HepG2 (cell line): ENCODE results near the gene FMNL2. TPM values are rescaled to one million over a fixed set of nuclear protein-coding genes. Genes with fewer than 3 reads are reported as not detected.
A peak's percentile ranks its signal among the peaks of the same experiment; 100 is the strongest.

Source experiments
- HMG20A ChIP-seq: IDR thresholded peaks from 2 replicates; pipeline ENCODE4 v1.6.1; 2016; ENCODE audit warnings: borderline replicate concordance
- HNF4A ChIP-seq: sonication (generic); formaldehyde crosslinking; IDR thresholded peaks from 2 replicates; pipeline ENCODE4 v1.4.0; 2020; ENCODE audit warnings: missing genetic modification reagents
- HNRNPL ChIP-seq: fragments of 200-400 bp; formaldehyde crosslinking; IDR thresholded peaks from 2 replicates; pipeline ENCODE4 v1.6.1; 2017; ENCODE audit warnings: mild to moderate bottlenecking, low read depth, low read length
- HOXA5 ChIP-seq: sonication (generic); formaldehyde crosslinking; IDR thresholded peaks from 2 replicates; pipeline ENCODE4 v1.4.0; 2020; ENCODE audit warnings: missing genetic modification reagents
- MEIS2 ChIP-seq: sonication (generic); formaldehyde crosslinking; IDR thresholded peaks from 2 replicates; pipeline ENCODE4 v1.9.0; 2021; ENCODE audit warnings: mild to moderate bottlenecking, missing genetic modification reagents
- MTF1 ChIP-seq: sonication (generic); formaldehyde crosslinking; IDR thresholded peaks from 2 replicates; pipeline ENCODE4 v1.5.0; 2020; ENCODE audit warnings: missing genetic modification reagents
- TBP ChIP-seq: sonication (generic); formaldehyde crosslinking; IDR thresholded peaks from 2 replicates; pipeline ENCODE4 v1.5.0; 2020; ENCODE audit warnings: missing genetic modification reagents
- ZNF530 ChIP-seq: sonication (generic); formaldehyde crosslinking; IDR thresholded peaks from 2 replicates; pipeline ENCODE4 v1.5.0; 2020; ENCODE audit warnings: low read depth, mild to moderate bottlenecking, missing genetic modification reagents
- ZNF878 ChIP-seq: sonication (generic); formaldehyde crosslinking; IDR thresholded peaks from 2 replicates; pipeline ENCODE4 v1.8.1; 2023; ENCODE audit warnings: mild to moderate bottlenecking, missing genetic modification reagents, moderate library complexity
- ZSCAN30 ChIP-seq: sonication (generic); formaldehyde crosslinking; IDR thresholded peaks from 2 replicates; pipeline ENCODE4 v1.5.0; 2020; ENCODE audit warnings: mild to moderate bottlenecking, missing genetic modification reagents
- polyA plus RNA-seq, 8 experiments: library from polyadenylated mRNA; depleted of rRNA in 3 of 8; stranded (reverse) in 7 of 8; unstranded in 1 of 8; fragments of >200 nt; fragmentation: Illumina TruSeq in 4 of 8; extraction: Trizol in 4 of 8; gene quantifications; 2 replicates each; pipeline versions ENCODE4 v1.2.1 to v1.2.3, GENCODE V29; 2011 to 2016; ENCODE audit warnings: low read depth in 4 of 8, missing spikeins in 1 of 8, mixed read lengths in 1 of 8; ENCODE audit not compliant: insufficient read depth in 1 of 8
- total RNA-seq, 5 experiments: library from RNA; depleted of rRNA; stranded (reverse); fragments of >200 nt; fragmentation: Illumina TruSeq; extraction: Trizol; gene quantifications; 2 replicates each; pipeline ENCODE4 v1.2.3, GENCODE V29; 2016; ENCODE audit warnings: low read depth in 1 of 5
- TF ChIP-seq, protein P1 (sequence below): sonication (generic); formaldehyde crosslinking; IDR thresholded peaks from 2 replicates; pipeline ENCODE4 v1.4.0; 2020; ENCODE audit warnings: mild to moderate bottlenecking, missing genetic modification reagents, borderline replicate concordance
- TF ChIP-seq, protein P2 (sequence below): sonication (generic); formaldehyde crosslinking; conservative IDR thresholded peaks from 2 replicates; pipeline ENCODE4 v1.8.0; 2022; ENCODE audit warnings: low read depth, missing genetic modification reagents
- TF ChIP-seq, protein P3 (sequence below): sonication (generic); formaldehyde crosslinking; IDR thresholded peaks from one replicate; pipeline ENCODE4 v1.5.1; 2020; ENCODE audit warnings: mild to moderate bottlenecking, missing genetic modification reagents; ENCODE audit errors: not compliant biosample characterization

FMNL2 gene
- total and polyA plus RNA-seq, 2 of the 13 experiments (the other 11 are each of a cell fraction or from before 2014, with no cell fraction given), result 66.5 to 67.7 TPM

DNA sequence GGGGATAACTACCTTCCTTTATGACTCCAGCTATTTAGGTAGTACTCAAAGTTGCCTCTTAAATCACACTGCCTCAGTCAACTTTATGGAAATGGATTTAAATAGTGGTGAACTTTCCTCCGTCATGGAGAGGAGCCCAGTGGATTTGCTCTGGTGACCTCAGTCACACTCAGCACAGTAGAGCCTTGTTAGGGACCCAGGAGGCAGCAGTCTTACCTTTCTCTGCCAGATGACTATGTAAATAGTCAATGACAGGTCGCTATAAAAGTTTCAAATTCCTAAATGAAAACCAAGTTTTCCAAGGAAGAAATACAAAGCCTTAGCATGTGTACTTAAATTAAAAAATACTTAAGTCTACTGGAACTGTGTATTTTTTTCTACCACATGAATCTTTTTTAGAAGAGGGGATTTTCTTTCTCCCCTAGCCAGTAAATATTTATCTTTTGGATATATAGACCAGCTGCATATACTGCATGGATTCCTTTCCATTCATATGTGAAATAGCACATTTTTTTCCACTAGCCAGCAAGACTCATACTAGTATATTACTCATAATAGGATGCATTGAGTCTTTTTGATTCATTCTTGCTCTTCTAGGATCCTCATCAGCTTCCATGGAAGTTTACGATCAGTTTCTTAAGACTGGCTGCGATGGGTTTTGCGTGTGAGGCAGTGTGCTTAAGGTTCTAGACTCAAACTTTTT lies 147.1 kb downstream of the FMNL2 start (continued):
- TF ChIP-seq HNRNPL (no peak), TBP (CRISPR knock-in tag) (no peak), MTF1 (CRISPR knock-in tag) (no peak), ZNF530 (CRISPR knock-in tag) (no peak), ZSCAN30 (CRISPR knock-in tag) (no peak), HNF4A (peak; percentile 43; the same call in 1 of the 2 replicates), HOXA5 (CRISPR knock-in tag) (no peak), MEIS2 (CRISPR knock-in tag) (peak; percentile 41; the same call in 1 of the 2 replicates), ZNF878 (CRISPR knock-in tag) (no peak), HMG20A (CRISPR knock-in tag) (peak; percentile 67; the same call in 1 of the 2 replicates)
- TF ChIP-seq, protein P1, sequence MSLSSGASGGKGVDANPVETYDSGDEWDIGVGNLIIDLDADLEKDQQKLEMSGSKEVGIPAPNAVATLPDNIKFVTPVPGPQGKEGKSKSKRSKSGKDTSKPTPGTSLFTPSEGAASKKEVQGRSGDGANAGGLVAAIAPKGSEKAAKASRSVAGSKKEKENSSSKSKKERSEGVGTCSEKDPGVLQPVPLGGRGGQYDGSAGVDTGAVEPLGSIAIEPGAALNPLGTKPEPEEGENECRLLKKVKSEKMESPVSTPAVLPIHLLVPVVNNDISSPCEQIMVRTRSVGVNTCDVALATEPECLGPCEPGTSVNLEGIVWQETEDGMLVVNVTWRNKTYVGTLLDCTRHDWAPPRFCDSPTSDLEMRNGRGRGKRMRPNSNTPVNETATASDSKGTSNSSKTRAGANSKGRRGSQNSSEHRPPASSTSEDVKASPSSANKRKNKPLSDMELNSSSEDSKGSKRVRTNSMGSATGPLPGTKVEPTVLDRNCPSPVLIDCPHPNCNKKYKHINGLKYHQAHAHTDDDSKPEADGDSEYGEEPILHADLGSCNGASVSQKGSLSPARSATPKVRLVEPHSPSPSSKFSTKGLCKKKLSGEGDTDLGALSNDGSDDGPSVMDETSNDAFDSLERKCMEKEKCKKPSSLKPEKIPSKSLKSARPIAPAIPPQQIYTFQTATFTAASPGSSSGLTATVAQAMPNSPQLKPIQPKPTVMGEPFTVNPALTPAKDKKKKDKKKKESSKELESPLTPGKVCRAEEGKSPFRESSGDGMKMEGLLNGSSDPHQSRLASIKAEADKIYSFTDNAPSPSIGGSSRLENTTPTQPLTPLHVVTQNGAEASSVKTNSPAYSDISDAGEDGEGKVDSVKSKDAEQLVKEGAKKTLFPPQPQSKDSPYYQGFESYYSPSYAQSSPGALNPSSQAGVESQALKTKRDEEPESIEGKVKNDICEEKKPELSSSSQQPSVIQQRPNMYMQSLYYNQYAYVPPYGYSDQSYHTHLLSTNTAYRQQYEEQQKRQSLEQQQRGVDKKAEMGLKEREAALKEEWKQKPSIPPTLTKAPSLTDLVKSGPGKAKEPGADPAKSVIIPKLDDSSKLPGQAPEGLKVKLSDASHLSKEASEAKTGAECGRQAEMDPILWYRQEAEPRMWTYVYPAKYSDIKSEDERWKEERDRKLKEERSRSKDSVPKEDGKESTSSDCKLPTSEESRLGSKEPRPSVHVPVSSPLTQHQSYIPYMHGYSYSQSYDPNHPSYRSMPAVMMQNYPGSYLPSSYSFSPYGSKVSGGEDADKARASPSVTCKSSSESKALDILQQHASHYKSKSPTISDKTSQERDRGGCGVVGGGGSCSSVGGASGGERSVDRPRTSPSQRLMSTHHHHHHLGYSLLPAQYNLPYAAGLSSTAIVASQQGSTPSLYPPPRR (CRISPR knock-in tag), result 0 out of 2 replicates have a peak, but pooled peaks have one; percentile 38
- TF ChIP-seq, protein P2, sequence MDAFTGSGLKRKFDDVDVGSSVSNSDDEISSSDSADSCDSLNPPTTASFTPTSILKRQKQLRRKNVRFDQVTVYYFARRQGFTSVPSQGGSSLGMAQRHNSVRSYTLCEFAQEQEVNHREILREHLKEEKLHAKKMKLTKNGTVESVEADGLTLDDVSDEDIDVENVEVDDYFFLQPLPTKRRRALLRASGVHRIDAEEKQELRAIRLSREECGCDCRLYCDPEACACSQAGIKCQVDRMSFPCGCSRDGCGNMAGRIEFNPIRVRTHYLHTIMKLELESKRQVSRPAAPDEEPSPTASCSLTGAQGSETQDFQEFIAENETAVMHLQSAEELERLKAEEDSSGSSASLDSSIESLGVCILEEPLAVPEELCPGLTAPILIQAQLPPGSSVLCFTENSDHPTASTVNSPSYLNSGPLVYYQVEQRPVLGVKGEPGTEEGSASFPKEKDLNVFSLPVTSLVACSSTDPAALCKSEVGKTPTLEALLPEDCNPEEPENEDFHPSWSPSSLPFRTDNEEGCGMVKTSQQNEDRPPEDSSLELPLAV (CRISPR knock-in tag), result no peak
- TF ChIP-seq, protein P3, sequence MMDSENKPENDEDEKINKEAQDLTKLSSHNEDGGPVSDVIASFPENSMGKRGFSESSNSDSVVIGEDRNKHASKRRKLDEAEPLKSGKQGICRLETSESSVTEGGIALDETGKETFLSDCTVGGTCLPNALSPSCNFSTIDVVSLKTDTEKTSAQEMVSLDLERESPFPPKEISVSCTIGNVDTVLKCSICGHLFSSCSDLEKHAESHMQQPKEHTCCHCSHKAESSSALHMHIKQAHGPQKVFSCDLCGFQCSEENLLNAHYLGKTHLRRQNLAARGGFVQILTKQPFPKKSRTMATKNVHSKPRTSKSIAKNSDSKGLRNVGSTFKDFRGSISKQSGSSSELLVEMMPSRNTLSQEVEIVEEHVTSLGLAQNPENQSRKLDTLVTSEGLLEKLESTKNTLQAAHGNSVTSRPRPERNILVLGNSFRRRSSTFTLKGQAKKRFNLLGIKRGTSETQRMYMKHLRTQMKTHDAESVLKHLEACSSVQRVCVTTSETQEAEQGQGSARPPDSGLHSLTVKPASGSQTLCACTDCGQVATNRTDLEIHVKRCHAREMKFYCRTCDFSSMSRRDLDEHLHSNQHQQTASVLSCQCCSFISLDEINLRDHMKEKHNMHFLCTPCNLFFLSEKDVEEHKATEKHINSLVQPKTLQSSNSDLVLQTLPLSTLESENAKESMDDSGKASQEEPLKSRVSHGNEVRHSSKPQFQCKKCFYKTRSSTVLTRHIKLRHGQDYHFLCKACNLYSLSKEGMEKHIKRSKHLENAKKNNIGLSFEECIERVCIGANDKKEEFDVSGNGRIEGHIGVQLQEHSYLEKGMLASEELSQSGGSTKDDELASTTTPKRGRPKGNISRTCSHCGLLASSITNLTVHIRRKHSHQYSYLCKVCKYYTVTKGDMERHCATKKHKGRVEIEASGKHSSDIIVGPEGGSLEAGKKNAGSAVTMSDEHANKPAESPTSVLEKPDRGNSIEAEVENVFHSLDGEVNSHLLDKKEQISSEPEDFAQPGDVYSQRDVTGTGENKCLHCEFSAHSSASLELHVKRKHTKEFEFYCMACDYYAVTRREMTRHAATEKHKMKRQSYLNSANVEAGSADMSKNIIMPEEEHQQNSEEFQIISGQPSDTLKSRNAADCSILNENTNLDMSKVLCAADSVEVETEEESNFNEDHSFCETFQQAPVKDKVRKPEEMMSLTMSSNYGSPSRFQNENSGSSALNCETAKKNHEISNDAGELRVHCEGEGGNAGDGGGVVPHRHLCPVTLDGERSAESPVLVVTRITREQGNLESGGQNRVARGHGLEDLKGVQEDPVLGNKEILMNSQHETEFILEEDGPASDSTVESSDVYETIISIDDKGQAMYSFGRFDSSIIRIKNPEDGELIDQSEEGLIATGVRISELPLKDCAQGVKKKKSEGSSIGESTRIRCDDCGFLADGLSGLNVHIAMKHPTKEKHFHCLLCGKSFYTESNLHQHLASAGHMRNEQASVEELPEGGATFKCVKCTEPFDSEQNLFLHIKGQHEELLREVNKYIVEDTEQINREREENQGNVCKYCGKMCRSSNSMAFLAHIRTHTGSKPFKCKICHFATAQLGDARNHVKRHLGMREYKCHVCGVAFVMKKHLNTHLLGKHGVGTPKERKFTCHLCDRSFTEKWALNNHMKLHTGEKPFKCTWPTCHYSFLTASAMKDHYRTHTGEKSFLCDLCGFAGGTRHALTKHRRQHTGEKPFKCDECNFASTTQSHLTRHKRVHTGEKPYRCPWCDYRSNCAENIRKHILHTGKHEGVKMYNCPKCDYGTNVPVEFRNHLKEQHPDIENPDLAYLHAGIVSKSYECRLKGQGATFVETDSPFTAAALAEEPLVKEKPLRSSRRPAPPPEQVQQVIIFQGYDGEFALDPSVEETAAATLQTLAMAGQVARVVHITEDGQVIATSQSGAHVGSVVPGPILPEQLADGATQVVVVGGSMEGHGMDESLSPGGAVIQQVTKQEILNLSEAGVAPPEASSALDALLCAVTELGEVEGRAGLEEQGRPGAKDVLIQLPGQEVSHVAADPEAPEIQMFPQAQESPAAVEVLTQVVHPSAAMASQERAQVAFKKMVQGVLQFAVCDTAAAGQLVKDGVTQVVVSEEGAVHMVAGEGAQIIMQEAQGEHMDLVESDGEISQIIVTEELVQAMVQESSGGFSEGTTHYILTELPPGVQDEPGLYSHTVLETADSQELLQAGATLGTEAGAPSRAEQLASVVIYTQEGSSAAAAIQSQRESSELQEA (CRISPR knock-in tag), result no peak
